Stimulated activated effector memory CD8-positive, alpha-beta T cell treated with anti-CD3 and anti-CD28 coated beads, Interleukin-12 subunit alpha, Interleukin-12 subunit beta, amount 100 ng/mL, for 72 hours (primary cell): ENCODE measurements around the gene ATG7.

Experiments used
- ATAC-seq: fragments of 150-1000 bp; cut with Tn5 transposase; 2 replicates; pipeline ENCODE4 v1.10.0; 2021
- DNase-seq, 2 donors: peaks; one replicate each; pipeline ENCODE4 v3.0.0; 2021 to 2022; ENCODE audit warnings: low spot score in 2 of 2
- H3K27ac Mint-ChIP-seq: one replicate; pipeline ENCODE4 v1.8.0; 2022; ENCODE audit warnings: mild to moderate bottlenecking, mixed read lengths
- H3K36me3 Mint-ChIP-seq: one replicate; pipeline ENCODE4 v1.8.0; 2022; ENCODE audit warnings: mild to moderate bottlenecking, mixed read lengths
- H3K4me1 Mint-ChIP-seq: one replicate; pipeline ENCODE4 v1.8.0; 2022; ENCODE audit warnings: mixed read lengths
- H3K4me3 Mint-ChIP-seq: one replicate; pipeline ENCODE4 v1.8.0; 2022; ENCODE audit warnings: mild to moderate bottlenecking, mixed read lengths
- H3K9me3 Mint-ChIP-seq: one replicate; pipeline ENCODE4 v1.8.0; 2022; ENCODE audit warnings: mixed read lengths

ATG7 gene

GRCh38 chr3:11558002-11558401 is 285.8 kb downstream of the ATG7 start:
- Mint-ChIP-seq H3K9me3 (no peaks in the 10 kb centered on the region), H3K36me3 (peaks cover 93% of the 10 kb centered on the region), H3K4me3 (no peak overlapping the region), H3K27ac (peak overlapping the region; percentile 58), H3K4me1 (peaks cover 7% of the 10 kb centered on the region)
- ATAC-seq (peak; percentile 48), DNase-seq (no peak)

- DNase-seq = no peak
- Mint-ChIP-seq H3K9me3 (no peaks in the 10 kb centered on the region), H3K4me3 (no peak overlapping the region), H3K27ac (no peak overlapping the region), H3K4me1 (peaks cover 8% of the 10 kb centered on the region), H3K36me3 (peaks cover 97% of the 10 kb centered on the region)
- ATAC-seq = no peak
Observed at GRCh38 chr3:11558411-11558903, 286.3 kb downstream of the ATG7 start.

GRCh38 chr3:11558918-11559815 is 287.0 kb downstream of the ATG7 start:
- Mint-ChIP-seq H3K4me1 (peaks cover 12% of the 10 kb centered on the region), H3K4me3 (no peak overlapping the region), H3K9me3 (no peaks in the 10 kb centered on the region), H3K27ac (peak overlapping the region; percentile 70), H3K36me3 (peaks cover 97% of the 10 kb centered on the region)
- DNase-seq (no peak), ATAC-seq (peak; percentile 17)

GRCh38 chr3:11559816-11560633 is 287.8 kb downstream of the ATG7 start:
- H3K36me3 Mint-ChIP-seq = peaks cover 90% of the 10 kb centered on the region
- no peaks in the 10 kb centered on the region for H3K9me3 Mint-ChIP-seq
- DNase-seq = no peak
- H3K4me3 Mint-ChIP-seq = no peak overlapping the region
- H3K4me1 Mint-ChIP-seq = peaks cover 12% of the 10 kb centered on the region
- no peak for ATAC-seq
- H3K27ac Mint-ChIP-seq = peak overlapping the region; percentile 70

GRCh38 chr3:11560746-11561145 is 288.5 kb downstream of the ATG7 start:
- no peaks in the 10 kb centered on the region for H3K9me3 Mint-ChIP-seq
- no peak overlapping the region for H3K4me3 Mint-ChIP-seq
- no peak for DNase-seq
- peaks cover 90% of the 10 kb centered on the region for H3K36me3 Mint-ChIP-seq
- peak overlapping the region; percentile 70 for H3K27ac Mint-ChIP-seq
- ATAC-seq = no peak
- H3K4me1 Mint-ChIP-seq = peaks cover 12% of the 10 kb centered on the region

- H3K4me1 Mint-ChIP-seq = peaks cover 20% of the 10 kb centered on the region
- H3K9me3 Mint-ChIP-seq = no peaks in the 10 kb centered on the region
- peak overlapping the region; percentile 76 for H3K27ac Mint-ChIP-seq
- H3K36me3 Mint-ChIP-seq = peaks cover 81% of the 10 kb centered on the region
- no peak overlapping the region for H3K4me3 Mint-ChIP-seq
- ATAC-seq (no peak), DNase-seq (no peak)
Observed at GRCh38 chr3:11562277-11562881, 290.2 kb downstream of the ATG7 start.

GRCh38 chr3:11563159-11563864 is 291.1 kb downstream of the ATG7 start:
- H3K4me3 Mint-ChIP-seq = no peak overlapping the region
- peaks cover 81% of the 10 kb centered on the region for H3K36me3 Mint-ChIP-seq
- ATAC-seq (no peak), DNase-seq (no peak)
- no peaks in the 10 kb centered on the region for H3K9me3 Mint-ChIP-seq
- H3K27ac Mint-ChIP-seq = peak overlapping the region; percentile 76
- peaks cover 13% of the 10 kb centered on the region for H3K4me1 Mint-ChIP-seq

GRCh38 chr3:11563865-11564185 is 291.6 kb downstream of the ATG7 start:
- Mint-ChIP-seq H3K4me3 (no peak overlapping the region), H3K9me3 (no peaks in the 10 kb centered on the region), H3K27ac (peak overlapping the region; percentile 76), H3K4me1 (peaks cover 13% of the 10 kb centered on the region), H3K36me3 (peaks cover 81% of the 10 kb centered on the region)
- DNase-seq (no peak), ATAC-seq (no peak)

- no peak overlapping the region for H3K4me3 Mint-ChIP-seq
- peaks cover 13% of the 10 kb centered on the region for H3K4me1 Mint-ChIP-seq
- H3K9me3 Mint-ChIP-seq = no peaks in the 10 kb centered on the region
- no peak overlapping the region for H3K27ac Mint-ChIP-seq
- DNase-seq (no peak), ATAC-seq (no peak)
- peaks cover 79% of the 10 kb centered on the region for H3K36me3 Mint-ChIP-seq
Observed at GRCh38 chr3:11564577-11565001, 292.4 kb downstream of the ATG7 start.

GRCh38 chr3:11565072-11565471 is 292.9 kb downstream of the ATG7 start:
- DNase-seq (no peak), ATAC-seq (no peak)
- H3K9me3 Mint-ChIP-seq = no peaks in the 10 kb centered on the region
- H3K4me1 Mint-ChIP-seq = peaks cover 14% of the 10 kb centered on the region
- peak overlapping the region; percentile 23 for H3K27ac Mint-ChIP-seq
- no peak overlapping the region for H3K4me3 Mint-ChIP-seq
- peaks cover 75% of the 10 kb centered on the region for H3K36me3 Mint-ChIP-seq

GRCh38 chr3:11565492-11565891 is 293.3 kb downstream of the ATG7 start:
- no peak overlapping the region for H3K4me3 Mint-ChIP-seq
- peak overlapping the region; percentile 23 for H3K27ac Mint-ChIP-seq
- H3K9me3 Mint-ChIP-seq = no peaks in the 10 kb centered on the region
- no peak for ATAC-seq
- H3K36me3 Mint-ChIP-seq = peaks cover 70% of the 10 kb centered on the region
- no peak for DNase-seq
- peaks cover 18% of the 10 kb centered on the region for H3K4me1 Mint-ChIP-seq

GRCh38 chr3:11565932-11566331 is 293.7 kb downstream of the ATG7 start:
- Mint-ChIP-seq H3K36me3 (peaks cover 66% of the 10 kb centered on the region), H3K4me3 (no peak overlapping the region), H3K27ac (peak overlapping the region; percentile 61), H3K4me1 (peaks cover 22% of the 10 kb centered on the region), H3K9me3 (no peaks in the 10 kb centered on the region)
- no peak for DNase-seq
- ATAC-seq = no peak

- ATAC-seq (no peak), DNase-seq (no peak)
- H3K4me1 Mint-ChIP-seq = peaks cover 23% of the 10 kb centered on the region
- H3K9me3 Mint-ChIP-seq = no peaks in the 10 kb centered on the region
- H3K36me3 Mint-ChIP-seq = peaks cover 61% of the 10 kb centered on the region
- H3K4me3 Mint-ChIP-seq = no peak overlapping the region
- peak overlapping the region; percentile 61 for H3K27ac Mint-ChIP-seq
Observed at GRCh38 chr3:11566478-11566877, 294.3 kb downstream of the ATG7 start.

GRCh38 chr3:11566916-11567315 is 294.7 kb downstream of the ATG7 start:
- H3K9me3 Mint-ChIP-seq = no peaks in the 10 kb centered on the region
- H3K27ac Mint-ChIP-seq = peak overlapping the region; percentile 61
- H3K4me1 Mint-ChIP-seq = peaks cover 23% of the 10 kb centered on the region
- ATAC-seq = no peak
- no peak overlapping the region for H3K4me3 Mint-ChIP-seq
- no peak for DNase-seq
- H3K36me3 Mint-ChIP-seq = peaks cover 56% of the 10 kb centered on the region
